ENCODE measurements around the gene LMAN1L. TPM values are rescaled to one million over a fixed set of nuclear protein-coding genes. Genes with fewer than 3 reads are reported as not detected.
A peak's percentile ranks its signal among the peaks of the same experiment; 100 is the strongest.

Gene LMAN1L
- total RNA-seq, 2 experiments from 2014 or later = 0.09 to 0.38 TPM

GRCh38 chr15:74798388-74799254 is 14.0 kb upstream of the LMAN1L start:
- peak overlapping the region; percentile 61 for H3K27ac ChIP-seq (ENCODE audit: low read depth, low read length, poor library complexity, severe bottlenecking)
- ChIA-PET POLR2A (interaction anchor here (1.0 to 2.9 kb wide), 8 partner anchors 9 to 28 kb away, joined by 3 to 16 read pairs (median 8); no protein-coding TSS in a partner anchor), CTCF (ENCODE audit: unreplicated experiment) (interaction anchor here (1.0 to 2.0 kb wide), 6 partner anchors 11 to 26 kb away, joined by 4 to 8 read pairs (median 6); no protein-coding TSS in a partner anchor)
- no peaks in the 10 kb centered on the region for H3K9me2 ChIP-seq (ENCODE audit: insufficient read depth, low read length)
- no peak overlapping the region for H3K4me3 ChIP-seq (ENCODE audit: low read depth, low read length, poor library complexity, severe bottlenecking)
- H3K79me2 ChIP-seq (ENCODE audit: insufficient read depth, low read depth, low read length) = peaks cover 45% of the 10 kb centered on the region
- H3K9me3 ChIP-seq (ENCODE audit: low read length) = no peaks in the 10 kb centered on the region
- H3K4me2 ChIP-seq (ENCODE audit: low read length) = peak overlapping the region; percentile 49
- H2AFZ ChIP-seq (ENCODE audit: low read length) = no peak overlapping the region
- DNase-seq (ENCODE audit: low spot score) = peak; percentile 76
- intact Hi-C loops (cut with micrococcal nuclease; ENCODE audit: unreplicated experiment) = no loop called here
- no TSS peak for BruUV-seq (replicated peaks)
- peaks cover 15% of the 10 kb centered on the region; the same call in 1 of the 2 replicates for H4K20me1 ChIP-seq (ENCODE audit: insufficient read depth, low read length)
- peak; percentile 59 for TF ChIP-seq CTCF (conservative IDR thresholded peaks at IDR 0.05; ENCODE audit: low read length)
- no peak for TF ChIP-seq EZH2phosphoT487 (IDR thresholded peaks at IDR 0.05; ENCODE audit: borderline replicate concordance, low read depth, low read length)
- peaks cover 68% of the 10 kb centered on the region for H3K4me1 ChIP-seq (ENCODE audit: insufficient read depth, low read length, poor library complexity, severe bottlenecking)
- peaks cover 92% of the 10 kb centered on the region for H3K36me3 ChIP-seq (ENCODE audit: insufficient read depth, low read length)

- Histone ChIP-seq H3K9me3 (ENCODE audit: low read length) (no peaks in the 10 kb centered on the region), H3K9me2 (ENCODE audit: insufficient read depth, low read length) (no peaks in the 10 kb centered on the region), H3K4me3 (ENCODE audit: low read depth, low read length, poor library complexity, severe bottlenecking) (no peak overlapping the region), H3K4me2 (ENCODE audit: low read length) (peak overlapping the region; percentile 49; the same call in 1 of the 2 replicates), H3K27ac (ENCODE audit: low read depth, low read length, poor library complexity, severe bottlenecking) (peak overlapping the region; percentile 61), H3K4me1 (ENCODE audit: insufficient read depth, low read length, poor library complexity, severe bottlenecking) (peaks cover 61% of the 10 kb centered on the region), H3K36me3 (ENCODE audit: insufficient read depth, low read length) (peaks cover 92% of the 10 kb centered on the region), H3K79me2 (ENCODE audit: insufficient read depth, low read depth, low read length) (peaks cover 39% of the 10 kb centered on the region), H2AFZ (ENCODE audit: low read length) (no peak overlapping the region), H4K20me1 (ENCODE audit: insufficient read depth, low read length) (peaks cover 13% of the 10 kb centered on the region; the same call in 1 of the 2 replicates)
- no TSS peak for BruUV-seq (replicated peaks)
- ChIA-PET CTCF (ENCODE audit: unreplicated experiment) (interaction anchor here (0.6 to 1.8 kb wide), 6 partner anchors 12 to 22 kb away, joined by 4 to 8 read pairs (median 6); no protein-coding TSS in a partner anchor), POLR2A (interaction anchor here (0.6 to 1.3 kb wide), 6 partner anchors 11 to 201 kb away, joined by 3 to 9 read pairs (median 6); no protein-coding TSS in a partner anchor)
- intact Hi-C loops (cut with micrococcal nuclease; ENCODE audit: unreplicated experiment) = no loop called here
- peak; percentile 47 for TF ChIP-seq CTCF (conservative IDR thresholded peaks at IDR 0.05; ENCODE audit: low read length)
- no peak for TF ChIP-seq EZH2phosphoT487 (IDR thresholded peaks at IDR 0.05; ENCODE audit: borderline replicate concordance, low read depth, low read length)
- DNase-seq (ENCODE audit: low spot score) = peak; percentile 65
Observed at GRCh38 chr15:74799255-74799855, 13.3 kb upstream of the LMAN1L start.
